GM18507 (cell line): ENCODE data around the gene KRT6B.

Experiments used
- DNase-seq: peaks from one replicate; pipeline ENCODE4 v3.0.0; 2011; ENCODE audit warnings: low read depth; ENCODE audit not compliant: insufficient read length; ENCODE audit errors: extremely low spot score
- FAIRE-seq: peaks from 2 replicates; lab custom pipeline; 2011; peaks lifted over from hg19 to GRCh38; lab: Jason Lieb, UNC

KRT6B gene

DNA sequence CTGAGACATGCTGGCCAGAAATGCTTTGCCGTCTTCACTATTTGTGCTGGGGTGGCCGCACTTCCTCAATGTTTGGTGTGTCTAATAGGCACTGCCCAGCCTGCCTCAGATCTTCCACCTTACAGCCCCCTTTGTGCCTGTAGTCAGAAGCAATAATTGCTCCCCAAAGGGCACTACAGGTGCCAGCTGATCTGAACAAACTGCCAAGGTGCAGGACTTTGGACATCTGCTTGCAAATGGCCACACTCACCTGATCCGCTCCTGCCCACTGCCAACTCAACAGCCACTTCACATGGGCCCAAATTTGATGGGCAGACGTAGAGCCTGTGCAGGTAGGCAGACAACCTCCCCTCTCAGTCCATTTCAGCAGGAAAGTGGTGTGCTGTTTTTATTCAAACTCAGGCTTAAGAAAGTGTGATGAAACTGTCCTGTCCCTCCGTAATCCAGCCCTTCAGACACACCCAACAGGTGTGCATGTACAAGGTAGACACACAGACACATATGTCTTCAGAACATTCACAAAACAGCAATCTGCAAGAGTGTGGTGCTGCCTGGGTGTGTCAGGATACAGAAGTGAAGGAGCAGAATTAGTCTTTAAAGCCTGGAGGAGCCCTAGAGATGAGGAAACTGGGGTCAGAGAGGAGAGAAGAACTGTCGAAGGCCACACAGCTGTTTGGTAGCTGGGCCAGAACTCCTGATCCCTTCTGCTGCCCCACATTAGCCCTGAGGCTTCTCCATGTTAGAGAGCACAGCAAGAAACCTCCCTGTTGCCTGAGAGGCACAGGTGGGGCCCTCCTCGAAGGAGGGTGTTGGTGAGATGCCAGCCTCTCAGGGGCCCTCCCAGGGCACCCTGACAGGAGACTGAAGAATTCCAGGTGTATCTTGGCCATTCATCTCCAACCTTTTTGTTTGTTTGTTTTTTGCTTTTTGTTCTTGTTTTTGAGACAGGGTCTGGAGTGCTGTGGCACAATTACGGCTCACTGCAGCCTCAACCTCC lies 13.3 kb downstream of the KRT6B start:
- no peak for DNase-seq
- FAIRE-seq, result no peak

- DNase-seq (no peak), FAIRE-seq (no peak)
These were observed 14.4 kb downstream of the KRT6B start for GRCh38 chr12:52437508-52437907.

GRCh38 chr12:52436828-52437474 lies 15.0 kb downstream of the KRT6B start:
- no peak for DNase-seq
- no peak for FAIRE-seq

GRCh38 chr12:52436000-52436827 lies 15.7 kb downstream of the KRT6B start:
- DNase-seq (no peak), FAIRE-seq (no peak)

- DNase-seq, result no peak
- no peak for FAIRE-seq
These were observed 16.3 kb downstream of the KRT6B start for GRCh38 chr12:52435659-52435999.

DNA sequence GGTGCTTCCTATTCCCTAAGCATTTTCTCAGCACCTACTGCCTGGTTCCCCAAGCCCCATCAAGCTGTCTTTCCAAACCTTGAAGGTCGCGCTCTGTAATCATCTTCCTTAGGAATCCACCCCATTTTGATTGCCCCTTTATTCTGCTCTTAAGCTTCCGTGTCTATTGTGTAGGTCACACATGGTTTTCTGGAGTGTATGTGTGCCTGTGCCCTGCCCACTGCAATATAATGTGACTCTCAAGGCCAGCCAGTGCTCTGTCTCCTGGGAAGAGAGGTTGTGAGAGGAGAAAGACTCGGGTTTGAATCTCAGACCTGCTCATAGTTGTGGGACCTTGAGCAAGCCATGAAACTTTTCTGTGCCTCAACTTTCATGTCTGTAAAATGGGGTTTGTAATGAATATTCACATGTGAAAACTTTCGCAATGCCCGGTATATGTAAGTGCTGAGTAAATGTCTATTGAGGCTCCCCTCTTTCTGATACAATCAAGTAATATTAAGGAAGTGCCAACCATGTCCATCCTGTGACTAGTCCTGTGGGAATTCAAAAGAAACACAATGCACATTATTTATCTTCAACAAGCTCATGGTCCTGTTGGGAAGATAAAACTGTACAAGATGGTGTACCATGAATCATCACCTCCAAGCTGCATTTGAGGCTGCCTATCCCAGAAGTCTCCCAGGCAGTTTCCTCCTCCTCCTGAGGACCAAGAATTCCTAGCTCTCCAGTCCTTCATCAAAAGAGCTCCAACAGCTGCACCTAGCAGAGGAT lies 17.0 kb downstream of the KRT6B start:
- no peak for DNase-seq
- no peak for FAIRE-seq

DNA sequence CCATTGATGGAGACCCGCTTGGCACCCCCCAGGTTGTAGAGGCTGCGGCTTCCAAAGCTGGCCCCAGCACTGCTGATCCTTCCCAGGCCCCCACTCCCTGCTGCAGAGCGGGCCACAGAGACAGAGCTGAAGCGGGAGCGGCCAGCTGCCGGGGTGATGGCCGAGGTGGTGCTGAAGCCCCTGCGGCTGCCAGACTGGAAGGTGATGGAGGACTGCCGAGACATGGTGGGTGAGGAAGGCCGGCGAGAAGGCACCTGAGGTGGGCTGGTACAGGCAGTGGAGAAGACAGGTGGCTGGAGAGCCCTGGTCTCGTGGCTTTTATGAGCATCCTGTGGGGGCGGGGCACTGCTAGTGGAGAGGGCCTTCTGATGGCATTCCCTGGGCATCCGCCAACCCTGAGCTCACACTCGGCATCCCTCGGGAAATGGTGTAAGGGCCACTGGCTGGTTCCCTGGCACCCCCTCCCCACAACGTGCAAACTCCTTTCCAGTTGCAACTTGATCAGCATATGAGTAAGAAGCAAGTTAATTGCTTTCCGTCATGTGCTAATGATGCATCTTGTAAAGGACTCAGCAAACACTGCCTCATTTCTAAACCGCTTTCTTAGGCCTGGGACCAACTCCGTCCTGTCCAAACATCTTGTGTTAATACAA lies 17.7 kb downstream of the KRT6B start, which contains the start of gene KRT75:
KRT75 (minus strand) TSS at position 291 of the 653 bp plus-strand sequence; CDS start at position 224, 67 bp downstream.
- no peak for DNase-seq
- no peak for FAIRE-seq

GRCh38 chr12:52433501-52434080 lies 18.4 kb downstream of the KRT6B start:
- FAIRE-seq (no peak), DNase-seq (no peak)

DNA sequence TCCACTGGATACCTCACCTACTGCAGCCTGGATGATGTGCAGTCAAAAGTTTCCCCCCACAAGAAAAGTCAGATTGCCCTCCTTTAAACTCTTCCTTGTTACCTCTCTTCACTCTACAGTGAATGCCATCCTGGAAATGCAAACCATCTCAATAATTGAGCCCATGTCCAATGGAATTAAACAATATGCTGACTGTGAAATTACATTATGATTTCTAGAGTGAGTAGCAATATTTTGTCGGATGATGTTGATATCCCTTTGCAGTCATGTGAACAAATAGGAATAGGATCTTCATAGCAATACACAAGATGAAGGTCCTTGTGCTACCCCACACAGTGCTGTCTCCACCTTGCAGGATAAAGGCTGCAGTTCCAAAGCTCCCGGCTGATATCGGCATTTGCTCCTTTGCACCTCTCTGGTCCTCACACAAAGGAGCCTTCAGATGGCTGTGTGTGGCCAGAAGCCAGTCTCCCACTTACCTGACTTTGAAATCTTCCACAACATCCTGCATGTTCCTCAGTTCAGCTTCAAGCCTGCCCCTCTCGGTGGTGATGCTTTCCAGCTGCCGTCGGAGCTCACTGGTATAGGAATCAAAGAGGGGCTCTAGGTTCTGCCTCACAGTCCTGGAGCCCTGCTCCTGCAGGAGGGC lies 19.3 kb downstream of the KRT6B start:
- DNase-seq, result no peak
- FAIRE-seq, result no peak

- DNase-seq (no peak), FAIRE-seq (no peak)
These were observed 23.8 kb downstream of the KRT6B start for GRCh38 chr12:52428121-52428520.

- FAIRE-seq, result no peak
These were observed 24.9 kb downstream of the KRT6B start for GRCh38 chr12:52427083-52427482.

GRCh38 chr12:52426034-52426433 lies 25.9 kb downstream of the KRT6B start:
- FAIRE-seq, result no peak
- no peak for DNase-seq

More at GRCh38 chr12:52427083-52427482, 24.9 kb downstream of the KRT6B start:
- DNase-seq, result no peak

DNA sequence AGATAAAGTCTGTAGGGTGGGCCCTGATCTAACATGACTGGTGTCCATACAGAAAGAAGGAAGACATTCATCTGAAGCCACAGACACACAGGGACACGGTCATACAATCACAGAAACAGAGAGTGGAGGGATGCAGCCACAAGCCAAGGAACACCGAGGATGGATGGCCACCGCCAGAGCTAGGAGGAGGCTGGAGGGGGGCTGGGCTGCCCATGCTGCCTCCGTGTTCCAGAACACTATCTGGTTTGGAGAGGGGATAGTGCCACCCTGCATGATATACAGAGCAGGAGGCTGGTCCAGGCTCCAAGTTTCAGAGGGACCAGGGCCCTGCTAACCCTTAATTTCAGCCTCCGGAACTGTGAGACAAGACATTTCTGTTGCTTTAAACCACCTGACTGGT lies 26.5 kb downstream of the KRT6B start:
- DNase-seq, result no peak
- no peak for FAIRE-seq

GRCh38 chr12:52423661-52424500 lies 28.1 kb downstream of the KRT6B start:
- DNase-seq (no peak), FAIRE-seq (no peak)

GRCh38 chr12:52423035-52423434 lies 28.9 kb downstream of the KRT6B start:
- no peak for DNase-seq
- FAIRE-seq, result no peak

DNA sequence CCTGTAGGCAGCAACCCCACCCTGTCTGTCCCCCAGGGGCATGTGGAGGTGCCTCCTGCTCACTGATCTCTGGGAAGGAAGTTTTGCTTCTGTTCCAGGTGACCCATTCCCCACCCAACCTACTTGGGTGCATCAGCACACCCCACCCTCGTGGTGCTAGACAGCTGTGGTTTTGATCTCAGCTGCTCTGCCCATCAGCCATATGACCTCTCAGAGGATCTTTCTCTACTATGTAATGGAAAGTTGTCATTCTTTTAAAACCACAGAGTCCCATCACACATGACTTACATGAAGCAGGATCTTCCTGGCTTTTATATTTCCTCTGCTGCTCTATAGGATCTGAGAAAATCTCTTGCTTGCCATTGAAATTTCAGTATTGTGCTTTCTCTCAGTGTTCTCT lies 32.3 kb downstream of the KRT6B start:
- no peak for FAIRE-seq
- DNase-seq, result no peak

- FAIRE-seq, result no peak
- no peak for DNase-seq
These were observed 33.3 kb downstream of the KRT6B start for GRCh38 chr12:52418576-52419110.
